Uterus (tissue), 2 donors: ENCODE results near the gene DRC7.

Experiments
- POLR2A ChIP-seq, 2 donors: fragments of 450-650 bp; IDR thresholded peaks; one replicate each; pipeline ENCODE4 v1.6.1; 2016; ENCODE audit warnings: antibody characterized with exemption in 2 of 2, mild to moderate bottlenecking in 1 of 2, moderate library complexity in 1 of 2
- TF ChIP-seq, protein P1 (sequence below), 4 experiments: fragments of 200-600 bp in 2 of 4; fragments of 450-650 bp in 2 of 4; sonication (generic) in 2 of 4; IDR thresholded peaks; one replicate each; pipeline ENCODE4 v1.5.1; 2016 to 2019; ENCODE audit warnings: antibody characterized with exemption in 4 of 4, mild to moderate bottlenecking in 2 of 4, moderate library complexity in 1 of 4

DNA sequence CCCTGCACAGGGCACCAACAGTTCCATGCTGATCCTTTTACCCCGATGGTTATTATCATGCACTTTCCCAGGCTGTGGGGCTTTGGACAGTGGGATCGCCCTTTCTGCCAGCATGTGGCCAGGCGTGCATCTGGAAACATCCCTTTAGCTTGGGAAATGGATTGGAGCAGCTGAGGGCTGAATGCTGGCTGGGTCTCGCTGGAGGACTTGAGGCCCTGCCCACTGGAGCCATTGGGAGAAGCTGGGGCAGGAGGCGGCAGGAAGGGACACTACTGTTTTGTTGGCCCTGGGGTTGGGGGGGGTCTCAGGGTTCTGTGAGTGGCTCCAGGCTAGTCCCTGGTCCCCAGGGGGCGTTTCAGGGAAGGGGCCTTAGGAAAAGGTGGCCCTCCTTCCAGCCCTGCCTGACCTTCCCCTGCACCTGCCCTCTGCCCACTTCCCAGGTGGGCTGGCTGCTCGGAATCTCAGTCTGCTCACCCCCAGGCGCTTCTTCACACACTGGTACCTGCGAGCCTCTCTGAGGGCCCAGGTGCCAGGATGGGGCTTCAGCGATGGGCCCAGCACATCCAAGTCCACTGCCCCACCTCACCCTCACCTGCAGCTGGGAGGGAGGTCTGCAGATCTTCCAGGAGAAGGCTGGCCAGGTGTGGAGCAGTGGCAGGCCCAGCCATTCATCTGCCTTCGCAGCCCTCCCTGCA lies 28.1 kb upstream of the DRC7 start:
- TF ChIP-seq, protein P1, sequence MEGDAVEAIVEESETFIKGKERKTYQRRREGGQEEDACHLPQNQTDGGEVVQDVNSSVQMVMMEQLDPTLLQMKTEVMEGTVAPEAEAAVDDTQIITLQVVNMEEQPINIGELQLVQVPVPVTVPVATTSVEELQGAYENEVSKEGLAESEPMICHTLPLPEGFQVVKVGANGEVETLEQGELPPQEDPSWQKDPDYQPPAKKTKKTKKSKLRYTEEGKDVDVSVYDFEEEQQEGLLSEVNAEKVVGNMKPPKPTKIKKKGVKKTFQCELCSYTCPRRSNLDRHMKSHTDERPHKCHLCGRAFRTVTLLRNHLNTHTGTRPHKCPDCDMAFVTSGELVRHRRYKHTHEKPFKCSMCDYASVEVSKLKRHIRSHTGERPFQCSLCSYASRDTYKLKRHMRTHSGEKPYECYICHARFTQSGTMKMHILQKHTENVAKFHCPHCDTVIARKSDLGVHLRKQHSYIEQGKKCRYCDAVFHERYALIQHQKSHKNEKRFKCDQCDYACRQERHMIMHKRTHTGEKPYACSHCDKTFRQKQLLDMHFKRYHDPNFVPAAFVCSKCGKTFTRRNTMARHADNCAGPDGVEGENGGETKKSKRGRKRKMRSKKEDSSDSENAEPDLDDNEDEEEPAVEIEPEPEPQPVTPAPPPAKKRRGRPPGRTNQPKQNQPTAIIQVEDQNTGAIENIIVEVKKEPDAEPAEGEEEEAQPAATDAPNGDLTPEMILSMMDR (IDR thresholded peaks at IDR 0.05), result no peak
- TF ChIP-seq POLR2A (IDR thresholded peaks at IDR 0.05), result no peak
